HEK293T (cell line): ENCODE results near the gene BBS5.
"Not testable (repeated sequence)": the region's sequence is repeated elsewhere in the genome, so short reads cannot be mapped to it uniquely, and the experiment has no call there.

ENCODE experiments used
- BHLHE40 ChIP-seq: fragments of 450-650 bp; IDR thresholded peaks from 2 replicates; pipeline ENCODE4 v1.6.1; 2016; ENCODE audit warnings: mild to moderate bottlenecking, moderate library complexity, borderline replicate concordance
- NFRKB ChIP-seq: fragments of 450-650 bp; IDR thresholded peaks from 2 replicates; pipeline ENCODE4 v1.6.1; 2016; ENCODE audit warnings: mild to moderate bottlenecking, moderate library complexity
- PKNOX1 ChIP-seq: fragments of 450-650 bp; IDR thresholded peaks from 2 replicates; pipeline ENCODE4 v1.6.1; 2016
- TARDBP ChIP-seq: fragments of 450-650 bp; IDR thresholded peaks from 2 replicates; pipeline ENCODE4 v1.6.1; 2016

- TF ChIP-seq TARDBP, PKNOX1, NFRKB, BHLHE40: not testable (repeated sequence)
These were observed 37.2 kb downstream of the BBS5 start for GRCh38 chr2:169516488-169516995.
